ENCODE results near the gene CEP104.

CEP104 gene

DNA sequence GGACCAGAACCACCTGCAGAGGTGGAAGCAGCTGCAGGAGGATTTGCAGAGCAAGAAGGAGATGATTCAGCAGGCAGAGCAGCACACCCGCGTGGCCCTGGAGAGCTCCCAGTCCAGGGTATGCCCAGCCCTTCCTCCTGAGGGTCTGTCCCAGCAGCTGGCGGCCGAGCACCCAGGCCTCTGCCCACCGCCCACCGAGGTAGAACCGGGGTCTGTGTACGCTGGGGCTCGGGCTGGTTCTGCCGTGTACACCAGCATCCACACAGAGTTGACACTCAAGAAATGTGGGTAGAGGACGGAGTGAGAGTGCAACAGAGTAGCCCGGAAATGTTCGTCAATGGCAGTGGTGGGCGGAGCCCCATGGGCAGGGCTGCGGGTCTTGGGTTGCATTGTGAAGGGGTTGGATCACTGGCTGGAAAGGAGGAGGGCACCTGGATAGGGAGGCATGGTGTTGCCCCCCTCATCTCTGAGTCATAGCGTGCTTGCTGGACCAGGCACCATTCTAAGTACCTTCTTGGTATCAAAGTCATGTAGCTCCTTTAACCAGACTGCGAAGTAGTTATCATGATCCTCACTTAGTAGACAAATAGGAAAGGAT, 89.6 kb downstream of the CEP104 start:
- TF ChIP-seq, protein P1, sequence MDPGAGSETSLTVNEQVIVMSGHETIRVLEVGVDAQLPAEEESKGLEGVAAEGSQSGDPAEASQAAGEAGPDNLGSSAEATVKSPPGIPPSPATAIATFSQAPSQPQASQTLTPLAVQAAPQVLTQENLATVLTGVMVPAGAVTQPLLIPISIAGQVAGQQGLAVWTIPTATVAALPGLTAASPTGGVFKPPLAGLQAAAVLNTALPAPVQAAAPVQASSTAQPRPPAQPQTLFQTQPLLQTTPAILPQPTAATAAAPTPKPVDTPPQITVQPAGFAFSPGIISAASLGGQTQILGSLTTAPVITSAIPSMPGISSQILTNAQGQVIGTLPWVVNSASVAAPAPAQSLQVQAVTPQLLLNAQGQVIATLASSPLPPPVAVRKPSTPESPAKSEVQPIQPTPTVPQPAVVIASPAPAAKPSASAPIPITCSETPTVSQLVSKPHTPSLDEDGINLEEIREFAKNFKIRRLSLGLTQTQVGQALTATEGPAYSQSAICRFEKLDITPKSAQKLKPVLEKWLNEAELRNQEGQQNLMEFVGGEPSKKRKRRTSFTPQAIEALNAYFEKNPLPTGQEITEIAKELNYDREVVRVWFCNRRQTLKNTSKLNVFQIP (CRISPR knock-in tag; IDR thresholded peaks at IDR 0.05; ENCODE audit: borderline replicate concordance, low read depth): no peak
- TF ChIP-seq ZFP30 (CRISPR knock-in tag; IDR thresholded peaks at IDR 0.05): no peak
- TF ChIP-seq OSR1 (CRISPR knock-in tag; IDR thresholded peaks at IDR 0.05): no peak
- TF ChIP-seq, protein P2, sequence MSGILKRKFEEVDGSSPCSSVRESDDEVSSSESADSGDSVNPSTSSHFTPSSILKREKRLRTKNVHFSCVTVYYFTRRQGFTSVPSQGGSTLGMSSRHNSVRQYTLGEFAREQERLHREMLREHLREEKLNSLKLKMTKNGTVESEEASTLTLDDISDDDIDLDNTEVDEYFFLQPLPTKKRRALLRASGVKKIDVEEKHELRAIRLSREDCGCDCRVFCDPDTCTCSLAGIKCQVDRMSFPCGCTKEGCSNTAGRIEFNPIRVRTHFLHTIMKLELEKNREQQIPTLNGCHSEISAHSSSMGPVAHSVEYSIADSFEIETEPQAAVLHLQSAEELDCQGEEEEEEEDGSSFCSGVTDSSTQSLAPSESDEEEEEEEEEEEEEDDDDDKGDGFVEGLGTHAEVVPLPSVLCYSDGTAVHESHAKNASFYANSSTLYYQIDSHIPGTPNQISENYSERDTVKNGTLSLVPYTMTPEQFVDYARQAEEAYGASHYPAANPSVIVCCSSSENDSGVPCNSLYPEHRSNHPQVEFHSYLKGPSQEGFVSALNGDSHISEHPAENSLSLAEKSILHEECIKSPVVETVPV (CRISPR knock-in tag; IDR thresholded peaks at IDR 0.05): no peak
- no peak for TF ChIP-seq ZC3H10 (CRISPR knock-in tag; IDR thresholded peaks at IDR 0.05)
- TF ChIP-seq ZFP3 (CRISPR knock-in tag; IDR thresholded peaks at IDR 0.05): no peak
- TF ChIP-seq TOX (CRISPR knock-in tag; IDR thresholded peaks at IDR 0.05; ENCODE audit: borderline replicate concordance): no peak
- no peak for TF ChIP-seq ZNF565 (CRISPR knock-in tag; conservative IDR thresholded peaks at IDR 0.05; ENCODE audit: low read depth)
- no peak for TF ChIP-seq BACH2 (CRISPR knock-in tag; IDR thresholded peaks at IDR 0.05; ENCODE audit: borderline replicate concordance)
- TF ChIP-seq, protein P3, sequence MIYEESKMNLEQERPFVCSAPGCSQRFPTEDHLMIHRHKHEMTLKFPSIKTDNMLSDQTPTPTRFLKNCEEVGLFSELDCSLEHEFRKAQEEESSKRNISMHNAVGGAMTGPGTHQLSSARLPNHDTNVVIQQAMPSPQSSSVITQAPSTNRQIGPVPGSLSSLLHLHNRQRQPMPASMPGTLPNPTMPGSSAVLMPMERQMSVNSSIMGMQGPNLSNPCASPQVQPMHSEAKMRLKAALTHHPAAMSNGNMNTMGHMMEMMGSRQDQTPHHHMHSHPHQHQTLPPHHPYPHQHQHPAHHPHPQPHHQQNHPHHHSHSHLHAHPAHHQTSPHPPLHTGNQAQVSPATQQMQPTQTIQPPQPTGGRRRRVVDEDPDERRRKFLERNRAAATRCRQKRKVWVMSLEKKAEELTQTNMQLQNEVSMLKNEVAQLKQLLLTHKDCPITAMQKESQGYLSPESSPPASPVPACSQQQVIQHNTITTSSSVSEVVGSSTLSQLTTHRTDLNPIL (CRISPR knock-in tag; IDR thresholded peaks at IDR 0.05; ENCODE audit: low read depth): no peak
- no peak for ATAC-seq

DNA sequence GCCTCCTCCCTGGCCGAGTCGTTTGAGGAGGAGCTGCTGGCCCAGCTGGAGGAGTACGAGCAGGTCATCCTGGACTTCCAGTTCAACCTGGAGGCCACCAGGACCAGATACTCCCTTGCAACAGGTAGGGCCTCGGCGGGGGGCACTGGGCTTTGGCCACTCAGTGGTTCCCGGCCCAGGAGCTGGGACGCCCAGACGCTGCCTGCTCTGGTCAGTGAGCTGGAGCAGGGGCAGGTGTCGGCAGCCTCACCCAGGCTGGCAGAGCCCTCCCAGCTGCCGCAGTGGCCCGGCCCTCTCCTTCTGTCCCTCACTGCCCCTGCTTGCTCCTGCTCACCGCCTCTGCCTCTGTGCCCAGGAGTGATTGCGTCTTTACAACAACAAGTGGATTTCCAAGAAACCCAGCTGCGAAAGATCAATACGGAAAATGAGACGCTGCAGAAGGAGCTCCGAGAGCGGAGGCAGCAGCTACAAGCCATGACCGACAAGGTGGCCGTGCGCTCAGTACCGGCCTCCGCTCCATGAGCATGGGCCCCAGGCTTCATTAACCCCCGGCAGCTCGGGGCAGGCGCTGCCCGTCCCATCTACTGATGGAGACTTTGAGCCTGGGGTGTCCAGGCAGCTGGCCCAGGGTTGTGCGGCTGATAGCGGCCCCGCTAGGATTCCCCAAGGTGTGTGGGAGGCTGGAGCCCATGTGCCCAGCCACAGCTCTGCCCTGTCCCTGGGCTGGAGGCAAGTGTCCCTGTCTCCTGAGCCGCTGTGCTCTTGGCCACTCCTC, 93.5 kb downstream of the CEP104 start:
- ATAC-seq: no peak

DNA sequence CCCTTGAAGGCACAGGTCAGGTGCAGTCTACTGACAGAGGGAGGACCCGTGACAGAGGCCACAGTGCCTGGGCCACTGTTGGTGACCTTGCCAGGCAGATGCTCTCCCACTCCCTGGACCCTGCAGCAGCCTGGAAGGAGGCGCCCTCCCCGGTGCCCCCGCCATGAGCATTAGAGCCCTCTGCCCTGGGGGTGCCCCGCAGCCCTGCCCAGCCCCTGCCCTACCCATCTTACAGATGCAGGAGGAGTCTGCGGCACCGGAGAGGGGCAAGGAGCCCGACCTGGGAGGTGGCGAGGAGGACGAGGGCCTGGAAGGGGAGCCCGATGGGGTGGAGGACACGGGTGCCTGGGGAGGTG, 94.2 kb downstream of the CEP104 start:
- ATAC-seq: no peak
- TF ChIP-seq ZFP30 (CRISPR knock-in tag; IDR thresholded peaks at IDR 0.05) (no peak), TOX (CRISPR knock-in tag; IDR thresholded peaks at IDR 0.05; ENCODE audit: borderline replicate concordance) (no peak), RARB (CRISPR knock-in tag; IDR thresholded peaks at IDR 0.05) (no peak), ZFP3 (CRISPR knock-in tag; IDR thresholded peaks at IDR 0.05) (no peak), ZNF565 (CRISPR knock-in tag; conservative IDR thresholded peaks at IDR 0.05; ENCODE audit: low read depth) (no peak), GLIS3 (CRISPR knock-in tag; IDR thresholded peaks at IDR 0.05) (no peak)

More for the DNA sequence above, 93.5 kb downstream of the CEP104 start:
- TF ChIP-seq TOX (CRISPR knock-in tag; IDR thresholded peaks at IDR 0.05; ENCODE audit: borderline replicate concordance) (no peak), TCF4 (CRISPR knock-in tag; IDR thresholded peaks at IDR 0.05; ENCODE audit: borderline replicate concordance) (no peak), ZFP3 (CRISPR knock-in tag; IDR thresholded peaks at IDR 0.05) (no peak), ZNF70 (CRISPR knock-in tag; IDR thresholded peaks at IDR 0.05) (no peak), ARNTL (CRISPR knock-in tag; IDR thresholded peaks at IDR 0.05; ENCODE audit: borderline replicate concordance, low read depth) (no peak), GLIS3 (CRISPR knock-in tag; IDR thresholded peaks at IDR 0.05) (no peak), RARB (CRISPR knock-in tag; IDR thresholded peaks at IDR 0.05) (no peak), ZFP30 (CRISPR knock-in tag; IDR thresholded peaks at IDR 0.05) (no peak), BACH2 (CRISPR knock-in tag; IDR thresholded peaks at IDR 0.05; ENCODE audit: borderline replicate concordance) (no peak), ZNF565 (CRISPR knock-in tag; conservative IDR thresholded peaks at IDR 0.05; ENCODE audit: low read depth) (no peak), PPARA (CRISPR knock-in tag; IDR thresholded peaks at IDR 0.05; ENCODE audit: borderline replicate concordance) (no peak), ZNF8 (CRISPR knock-in tag; IDR thresholded peaks at IDR 0.05) (no peak), OSR1 (CRISPR knock-in tag; IDR thresholded peaks at IDR 0.05) (no peak), ESRRG (CRISPR knock-in tag; IDR thresholded peaks at IDR 0.05) (no peak)
- TF ChIP-seq, protein P3 (CRISPR knock-in tag; IDR thresholded peaks at IDR 0.05; ENCODE audit: low read depth): no peak
- TF ChIP-seq, protein P1 (CRISPR knock-in tag; IDR thresholded peaks at IDR 0.05; ENCODE audit: borderline replicate concordance, low read depth): no peak
- TF ChIP-seq, protein P2 (CRISPR knock-in tag; IDR thresholded peaks at IDR 0.05): no peak
